ENCODE results near the gene LMO3.

Gene LMO3

GRCh38 chr12:16606117-16606200 is at the start of gene LMO3:
Gene LMO3, minus strand, starts transcription at chr12:16606162. Its CDS starts 5,302 bp downstream, at chr12:16600860.
- DNase-seq, result no peak

- DNase-seq, result no peak
Observed at GRCh38 chr12:16636435-16637055, 30.6 kb upstream of the LMO3 start.

GRCh38 chr12:16634786-16635185 is 28.8 kb upstream of the LMO3 start:
- DNase-seq, result no peak

DNA sequence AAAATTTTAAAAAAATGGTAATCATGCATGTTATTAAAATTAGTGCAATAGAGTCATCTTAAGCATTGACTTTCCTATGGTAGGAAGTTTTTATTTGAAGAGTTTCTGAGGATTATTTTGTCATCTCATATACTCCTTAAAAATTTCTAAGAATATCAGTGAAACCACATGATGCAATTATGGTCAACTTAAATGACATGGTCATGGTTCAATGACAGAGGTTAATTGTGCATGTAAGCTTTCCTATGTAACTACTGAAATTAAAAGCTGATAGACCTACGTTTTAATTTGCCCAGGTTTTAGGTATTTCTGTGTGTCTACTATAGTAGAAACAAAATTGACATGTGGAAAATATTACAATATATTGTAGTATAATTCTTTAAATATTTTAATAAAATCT is 21.0 kb upstream of the LMO3 start:
- no peak for DNase-seq

DNA sequence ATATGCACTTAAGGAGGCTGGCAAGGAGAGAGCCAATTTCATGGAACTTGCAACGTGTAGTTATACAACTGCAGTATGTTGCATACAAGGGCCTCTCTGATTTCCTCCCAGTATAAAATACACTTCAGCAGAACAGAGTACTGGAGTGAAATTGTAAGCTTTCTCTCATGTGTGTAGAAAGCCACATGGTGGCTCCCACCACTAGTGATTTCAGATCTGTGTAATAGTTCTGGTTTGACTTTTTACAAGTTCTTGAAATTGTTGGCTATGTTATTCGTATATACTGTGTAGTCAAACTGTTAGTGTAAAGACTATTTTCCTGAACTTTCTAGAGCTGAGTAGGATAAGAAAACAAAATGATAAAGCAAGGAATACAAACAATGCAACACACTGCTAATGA is 16.4 kb upstream of the LMO3 start:
- DNase-seq, result no peak

- DNase-seq, result no peak
Observed at GRCh38 chr12:16619537-16619936, 13.6 kb upstream of the LMO3 start.

GRCh38 chr12:16618256-16618655 is 12.3 kb upstream of the LMO3 start:
- no peak for DNase-seq

GRCh38 chr12:16613199-16613598 is 7.2 kb upstream of the LMO3 start:
- no peak for DNase-seq

DNA sequence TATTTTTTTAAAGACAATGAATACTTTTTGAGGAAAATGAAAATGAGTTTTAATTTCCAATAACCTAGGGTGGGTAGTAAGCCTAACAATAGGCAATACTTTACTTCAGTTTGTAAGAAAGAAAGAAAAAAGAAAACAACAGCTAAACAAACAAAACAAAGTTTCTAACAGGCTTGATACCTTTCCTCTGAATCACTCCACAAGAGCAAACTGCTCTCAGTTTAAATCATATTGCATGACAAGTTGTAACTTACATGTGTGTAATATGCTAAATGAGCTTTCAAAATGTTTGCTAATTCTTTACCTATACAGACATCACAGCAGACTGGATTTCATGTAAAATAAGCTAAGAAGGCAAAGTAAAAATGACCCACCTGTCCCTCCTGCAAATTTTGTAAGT is 6.7 kb upstream of the LMO3 start:
- DNase-seq, result no peak

DNA sequence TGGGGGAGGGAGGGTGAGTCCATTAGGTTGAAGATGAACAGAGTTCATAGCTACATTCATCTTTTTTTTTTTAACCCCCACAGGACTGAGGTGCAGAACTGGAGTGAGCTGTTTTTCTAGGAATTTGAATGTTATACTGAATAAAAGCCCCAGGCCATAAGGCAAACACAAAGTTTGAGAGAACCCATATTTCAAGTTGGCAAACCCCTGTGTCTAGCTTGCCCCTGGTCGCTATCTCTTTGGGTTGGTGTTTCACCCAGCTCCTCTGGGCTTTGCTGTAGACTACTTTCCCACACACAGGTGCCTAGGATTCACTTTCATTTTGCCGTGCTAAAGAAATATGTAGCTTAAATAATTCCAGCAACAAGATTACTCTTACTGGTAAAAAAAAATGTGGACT is 5.2 kb upstream of the LMO3 start:
- DNase-seq, result no peak

GRCh38 chr12:16610743-16611142 is 4.8 kb upstream of the LMO3 start:
- DNase-seq, result no peak

GRCh38 chr12:16610001-16610585 is 4.1 kb upstream of the LMO3 start:
- peak; percentile 66 for DNase-seq

DNA sequence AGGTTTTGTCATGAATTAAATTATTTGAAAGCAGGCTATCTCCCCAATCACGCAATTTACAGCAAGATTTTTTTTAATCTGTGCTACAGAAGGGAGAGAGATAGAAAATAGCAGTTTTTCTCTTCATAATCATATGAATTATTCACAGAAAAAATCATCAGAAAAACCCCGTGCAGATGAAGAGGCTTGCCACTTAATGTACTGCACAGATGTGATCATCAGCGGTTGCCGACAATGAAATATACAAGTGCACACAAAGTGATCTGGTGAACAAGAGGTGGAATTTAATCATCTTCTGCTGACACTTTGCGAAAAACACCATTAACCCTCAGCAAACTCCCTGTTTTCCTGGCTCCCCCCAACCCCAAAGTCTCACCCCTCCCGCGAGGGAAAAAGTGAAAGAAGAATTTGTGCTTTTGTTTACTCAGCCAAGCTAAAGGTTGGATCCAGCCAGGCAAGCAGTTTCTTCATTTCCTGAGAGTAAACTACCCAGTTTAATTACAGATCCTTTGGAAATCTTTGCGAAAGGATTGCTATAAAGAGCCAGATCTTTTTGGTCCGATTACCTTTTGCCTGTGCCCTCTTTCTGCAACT is 3.1 kb upstream of the LMO3 start:
- no peak for DNase-seq

DNA sequence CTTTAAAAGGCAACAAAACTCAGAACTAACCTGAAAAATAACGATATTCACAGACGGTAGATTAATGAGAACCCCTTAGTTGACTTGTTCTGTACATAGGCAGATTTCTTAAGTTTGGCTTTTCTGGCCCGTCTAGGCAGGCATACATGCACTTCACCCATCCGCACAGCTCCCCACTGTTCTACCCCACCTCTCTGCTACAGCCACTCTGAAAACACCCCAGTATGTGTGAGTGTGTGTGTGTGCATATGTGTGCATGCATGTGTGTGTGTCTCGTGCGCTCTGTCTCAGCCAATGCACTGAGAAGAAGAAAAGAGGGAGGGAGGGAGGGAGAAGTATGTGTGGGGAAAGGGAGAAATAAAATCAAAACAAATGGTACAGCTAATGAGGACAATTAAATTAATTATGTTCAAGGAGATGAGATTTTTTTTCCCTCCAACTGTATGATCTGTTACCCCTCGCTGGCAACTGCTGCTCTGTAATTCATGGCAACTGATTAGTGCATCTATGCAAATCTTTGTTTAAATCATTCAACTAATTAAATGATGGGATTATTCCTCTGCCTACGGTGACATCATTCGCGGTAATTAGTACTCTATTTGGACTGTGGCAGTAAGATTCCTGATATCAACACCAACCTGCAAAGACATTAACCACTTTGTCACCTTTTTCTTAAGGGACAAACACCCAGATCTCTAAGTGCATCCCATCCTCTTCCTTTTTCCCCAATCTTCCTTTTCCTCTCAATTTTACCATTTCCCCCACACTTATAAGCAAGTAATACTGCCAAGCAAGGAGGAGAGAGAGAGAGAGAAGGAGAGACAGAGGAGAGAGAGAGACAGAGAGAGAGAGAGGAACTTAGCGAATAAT is 2.2 kb upstream of the LMO3 start:
- DNase-seq, result no peak

GRCh38 chr12:16606991-16607390 is 1.0 kb upstream of the LMO3 start:
- DNase-seq, result peak; percentile 69

DNA sequence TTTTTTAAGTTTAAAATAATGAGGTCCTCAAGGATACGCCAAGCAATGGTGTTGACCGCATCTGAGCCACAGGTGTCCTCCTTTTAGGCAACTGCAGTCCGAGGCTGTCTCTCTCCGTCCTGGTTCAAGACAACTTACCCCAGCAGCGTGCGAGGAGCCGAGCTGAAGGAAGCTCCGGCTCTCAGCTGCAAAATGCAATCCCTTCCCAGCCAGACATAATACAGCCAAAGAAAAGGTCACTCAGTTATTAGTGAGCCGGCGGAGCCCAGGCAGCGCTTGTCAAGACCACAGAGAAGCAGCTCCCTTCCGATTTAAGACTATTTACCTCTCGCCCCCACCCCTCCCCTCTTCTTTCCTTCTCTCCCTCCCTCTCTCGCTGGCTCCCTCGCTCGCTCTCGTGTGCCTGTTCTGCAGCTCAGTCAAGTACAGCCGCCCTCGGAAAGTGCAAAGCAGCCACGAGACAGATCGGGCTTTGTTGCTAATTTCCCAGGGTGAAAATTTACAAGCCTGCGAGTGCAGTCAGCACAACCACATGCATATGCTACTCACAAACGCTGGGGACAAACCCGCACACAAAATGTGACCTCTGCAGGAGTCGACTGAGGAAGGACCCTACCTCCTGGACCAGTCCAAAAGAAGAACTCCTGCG is 363 bp upstream of the LMO3 start:
- peak; percentile 90 for DNase-seq

GRCh38 chr12:16605642-16606116 is 283 bp downstream of the LMO3 start:
- peak; percentile 63 for DNase-seq

- no peak for DNase-seq
Observed at GRCh38 chr12:16604596-16605252, 1.2 kb downstream of the LMO3 start.

DNA sequence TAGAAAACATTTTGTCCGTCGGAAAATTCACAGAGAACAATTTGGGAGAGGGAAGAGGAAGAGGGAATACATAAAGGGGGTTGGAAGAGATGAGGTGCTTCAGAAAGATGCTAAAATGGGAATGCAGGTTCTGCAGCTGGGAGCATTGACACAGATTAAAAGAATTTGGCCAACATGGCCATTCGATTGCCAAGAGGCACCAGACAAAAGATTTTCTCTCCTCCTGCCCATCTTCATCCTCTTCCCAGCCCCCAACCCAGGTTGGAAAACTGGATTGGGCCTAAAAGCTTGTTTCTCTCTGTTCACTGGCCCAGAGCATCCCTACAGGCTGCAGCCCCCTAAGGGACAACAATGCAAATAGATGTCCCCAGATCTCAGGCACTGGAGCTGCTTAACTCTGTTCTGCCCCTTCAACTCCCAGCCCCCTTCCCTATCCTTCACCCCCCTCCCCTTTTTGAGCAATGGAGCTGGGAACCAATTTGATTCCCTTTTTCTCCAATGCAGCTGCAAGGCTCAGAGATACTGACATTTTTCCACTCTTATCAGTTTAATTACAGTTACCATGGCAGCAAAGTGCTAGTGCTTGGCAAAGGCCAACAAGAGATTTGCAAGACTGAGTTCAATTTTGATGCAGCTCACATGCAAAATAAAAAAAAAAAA is 1.9 kb downstream of the LMO3 start:
- no peak for DNase-seq

DNA sequence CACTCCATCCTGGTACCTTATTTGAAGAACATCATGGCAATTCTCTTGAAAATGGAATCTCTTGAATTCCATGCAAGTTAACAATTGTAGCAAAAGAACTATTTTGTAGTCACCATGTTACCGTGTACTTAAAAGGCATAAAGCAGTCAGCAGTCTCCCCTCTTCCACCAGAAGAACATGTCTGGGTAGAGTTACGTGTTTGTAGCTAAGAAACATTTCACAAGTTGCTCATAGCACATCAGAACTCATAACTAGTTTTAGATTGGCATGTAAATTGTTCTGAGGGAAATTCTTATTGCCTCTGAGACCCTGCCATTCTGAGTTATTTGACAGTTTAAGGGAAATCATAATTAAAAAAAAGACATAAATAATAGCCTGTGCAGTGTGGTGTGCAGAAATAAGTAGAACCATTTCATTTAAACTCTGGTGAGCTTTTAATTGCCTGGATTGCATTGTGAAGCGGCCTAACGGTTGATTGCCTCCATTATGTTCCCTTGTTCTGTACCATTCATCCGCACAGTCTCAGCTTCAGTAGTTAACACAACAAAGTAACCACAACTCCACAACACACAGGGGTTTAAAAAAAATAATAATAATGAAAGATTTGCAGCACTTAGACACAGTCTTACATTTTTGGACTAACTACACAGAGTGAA is 2.6 kb downstream of the LMO3 start:
- no peak for DNase-seq

DNA sequence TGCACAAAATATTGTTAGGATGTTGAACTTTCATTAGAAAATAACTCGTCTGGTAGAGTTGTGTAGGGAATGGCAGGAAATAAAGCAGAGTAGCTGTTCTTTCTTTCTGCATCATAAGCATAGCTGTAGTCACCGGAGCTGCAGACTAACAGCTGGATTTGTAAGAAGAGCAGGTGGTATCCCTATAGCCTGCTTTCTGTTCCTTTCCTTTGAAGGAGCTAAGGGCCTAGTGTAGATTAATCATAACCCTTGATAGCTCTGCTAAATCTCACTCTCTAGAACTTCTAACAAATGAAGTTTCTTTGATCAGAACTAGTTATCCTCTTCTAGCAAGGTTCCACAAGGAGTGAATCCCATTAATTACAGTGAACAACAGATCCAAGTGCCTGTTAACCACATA is 3.5 kb downstream of the LMO3 start:
- DNase-seq, result no peak

DNA sequence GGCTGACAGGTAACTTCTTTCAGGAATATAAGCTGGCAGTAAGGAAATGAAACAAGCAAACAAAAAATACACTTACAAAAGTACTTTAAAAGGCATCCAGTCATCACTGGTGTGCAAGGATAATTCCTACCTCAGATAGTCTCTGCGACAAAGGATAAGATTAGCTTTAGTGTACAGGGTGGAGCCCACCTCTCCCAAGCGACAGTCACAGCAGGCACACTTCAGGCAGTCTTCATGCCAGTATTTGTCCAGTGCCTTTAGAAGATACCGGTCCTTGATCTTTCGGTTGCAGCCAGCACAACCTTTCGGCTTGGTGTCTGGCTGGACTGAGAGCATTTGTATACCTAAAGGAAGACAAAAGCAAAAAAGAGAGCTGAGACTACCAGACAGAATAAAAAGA is 5.4 kb downstream of the LMO3 start:
- no peak for DNase-seq
